Activated naive CD4-positive, alpha-beta T cell treated with anti-CD3 and anti-CD28 coated beads for 36 hours (primary cell): ENCODE data around the gene TCEA2. TPM values are rescaled to one million over a fixed set of nuclear protein-coding genes. Genes with fewer than 3 reads are reported as not detected.
A peak's percentile ranks its signal among the peaks of the same experiment; 100 is the strongest.

Source experiments
- CTCF ChIA-PET: fragments of 350-600 bp; sonication (Branson Sonifier 250); formaldehyde crosslinking; loops from one replicate; lab custom pipeline; 2021; ENCODE audit warnings: antibody characterized with exemption; lab: Charles Lee
- DNase-seq: peaks from one replicate; pipeline ENCODE4 v3.0.0-alpha.2; 2020
- H3K27ac Mint-ChIP-seq: one replicate; pipeline ENCODE4 v1.8.0; 2021; ENCODE audit warnings: mild to moderate bottlenecking, mixed read lengths
- H3K27me3 Mint-ChIP-seq: one replicate; pipeline ENCODE4 v1.8.0; 2021; ENCODE audit warnings: low read depth, mixed read lengths
- H3K36me3 Mint-ChIP-seq: one replicate; pipeline ENCODE4 v1.8.0; 2021; ENCODE audit warnings: low read depth, mixed read lengths
- H3K4me1 Mint-ChIP-seq: one replicate; pipeline ENCODE4 v1.8.0; 2021; ENCODE audit warnings: low read depth, mixed read lengths
- H3K4me3 Mint-ChIP-seq: one replicate; pipeline ENCODE4 v1.8.0; 2021; ENCODE audit warnings: mild to moderate bottlenecking, moderate library complexity, mixed read lengths
- H3K9me3 Mint-ChIP-seq: one replicate; pipeline ENCODE4 v1.8.0; 2021; ENCODE audit warnings: mixed read lengths
- intact Hi-C: fragments of 100-400 bp; cut with micrococcal nuclease; formaldehyde crosslinking; loops from one replicate; pipeline ENCODE4 v1.15.1; 2023
- total RNA-seq, 2 experiments: library from RNA; stranded (reverse); gene quantifications; one replicate each; pipeline ENCODE4 v1.2.3, GENCODE V29; 2021

TCEA2 gene
- total RNA-seq, 2 experiments from 2014 or later, result 16.7 to 18.2 TPM

DNA sequence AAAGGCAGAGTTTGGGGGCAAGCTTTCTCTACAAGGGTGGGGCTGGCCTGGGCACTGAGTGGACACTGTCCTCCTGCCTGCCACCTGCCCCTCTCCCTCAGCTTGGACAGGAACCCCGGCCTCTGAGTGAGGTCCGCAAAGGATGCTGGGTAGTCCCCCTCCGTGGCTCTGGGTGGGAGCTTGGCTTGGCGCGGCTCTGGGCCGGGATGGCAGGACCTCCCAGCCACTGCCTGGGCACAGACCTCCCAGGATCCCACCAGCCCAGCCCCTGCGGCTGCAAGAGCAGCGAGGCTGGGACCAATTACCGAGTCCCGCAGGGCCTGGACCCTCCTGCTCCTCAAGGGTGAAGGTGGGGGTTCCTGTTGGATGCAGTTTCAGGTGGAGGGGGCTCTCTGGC, 10.7 kb upstream of the TCEA2 start:
- intact Hi-C loops, result loop anchor here (10.0 kb wide), 1 partner anchor 268 kb away; no protein-coding TSS in a partner anchor
- CTCF ChIA-PET, result no interaction called here
- Mint-ChIP-seq H3K36me3 (no peaks in the 10 kb centered on the region), H3K27me3 (peaks cover 31% of the 10 kb centered on the region), H3K27ac (no peak overlapping the region), H3K9me3 (no peaks in the 10 kb centered on the region), H3K4me3 (no peak overlapping the region), H3K4me1 (peaks cover 6% of the 10 kb centered on the region)
- no peak for DNase-seq

DNA sequence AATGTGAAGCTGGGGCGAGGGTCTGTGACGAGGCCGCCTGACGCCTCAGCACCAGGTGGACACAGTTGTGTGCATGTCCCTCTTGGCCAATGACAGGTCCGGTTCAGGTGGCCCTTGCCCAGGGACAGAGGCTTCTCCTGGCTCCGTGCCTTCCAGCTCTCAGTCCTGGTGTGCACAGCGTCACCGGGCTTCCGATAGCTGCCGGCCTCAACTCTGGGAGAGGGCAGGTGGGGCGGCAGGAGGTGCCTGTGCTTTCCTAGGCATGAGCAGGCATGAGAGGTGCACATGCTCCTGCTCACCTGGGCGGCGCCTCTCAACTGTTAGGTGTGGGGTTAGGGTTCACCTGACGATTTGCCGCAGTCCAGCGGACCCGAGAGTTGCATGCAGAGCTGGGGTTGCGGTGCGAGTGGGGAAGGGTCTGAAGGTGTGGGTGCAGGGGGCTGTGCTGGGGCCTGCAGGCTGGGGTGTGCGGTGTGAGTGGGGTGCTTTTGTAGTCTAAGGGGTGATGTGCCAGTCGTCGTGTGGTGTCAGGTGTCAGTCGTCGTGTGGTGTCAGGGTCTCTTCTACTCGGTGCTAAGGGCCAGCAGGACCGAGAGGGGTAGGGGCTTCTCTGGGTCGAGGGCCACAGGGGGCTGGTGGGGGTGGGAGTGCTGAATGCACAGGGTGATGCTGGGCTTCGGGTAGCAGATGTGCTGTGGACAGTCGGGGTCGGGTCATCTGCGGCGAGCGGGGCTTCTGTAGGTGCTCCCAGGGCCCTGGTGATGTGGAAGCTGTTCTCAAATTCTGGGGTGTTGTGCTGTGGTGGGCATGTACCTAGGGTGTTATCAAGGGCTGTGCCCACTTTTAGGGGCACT, 9.8 kb upstream of the TCEA2 start:
- Mint-ChIP-seq H3K4me1 (peaks cover 15% of the 10 kb centered on the region), H3K9me3 (no peaks in the 10 kb centered on the region), H3K4me3 (no peak overlapping the region), H3K36me3 (no peaks in the 10 kb centered on the region), H3K27ac (no peak overlapping the region), H3K27me3 (peaks cover 26% of the 10 kb centered on the region)
- DNase-seq, result no peak
- CTCF ChIA-PET, result interaction anchor here (0.8 to 1.9 kb wide), 7 partner anchors 9 to 80 kb away, joined by 3 to 6 read pairs (median 3); partner anchors contain the start of gene C20orf204
- intact Hi-C loops, result loop anchor here (10.0 kb wide), 1 partner anchor 268 kb away; no protein-coding TSS in a partner anchor

DNA sequence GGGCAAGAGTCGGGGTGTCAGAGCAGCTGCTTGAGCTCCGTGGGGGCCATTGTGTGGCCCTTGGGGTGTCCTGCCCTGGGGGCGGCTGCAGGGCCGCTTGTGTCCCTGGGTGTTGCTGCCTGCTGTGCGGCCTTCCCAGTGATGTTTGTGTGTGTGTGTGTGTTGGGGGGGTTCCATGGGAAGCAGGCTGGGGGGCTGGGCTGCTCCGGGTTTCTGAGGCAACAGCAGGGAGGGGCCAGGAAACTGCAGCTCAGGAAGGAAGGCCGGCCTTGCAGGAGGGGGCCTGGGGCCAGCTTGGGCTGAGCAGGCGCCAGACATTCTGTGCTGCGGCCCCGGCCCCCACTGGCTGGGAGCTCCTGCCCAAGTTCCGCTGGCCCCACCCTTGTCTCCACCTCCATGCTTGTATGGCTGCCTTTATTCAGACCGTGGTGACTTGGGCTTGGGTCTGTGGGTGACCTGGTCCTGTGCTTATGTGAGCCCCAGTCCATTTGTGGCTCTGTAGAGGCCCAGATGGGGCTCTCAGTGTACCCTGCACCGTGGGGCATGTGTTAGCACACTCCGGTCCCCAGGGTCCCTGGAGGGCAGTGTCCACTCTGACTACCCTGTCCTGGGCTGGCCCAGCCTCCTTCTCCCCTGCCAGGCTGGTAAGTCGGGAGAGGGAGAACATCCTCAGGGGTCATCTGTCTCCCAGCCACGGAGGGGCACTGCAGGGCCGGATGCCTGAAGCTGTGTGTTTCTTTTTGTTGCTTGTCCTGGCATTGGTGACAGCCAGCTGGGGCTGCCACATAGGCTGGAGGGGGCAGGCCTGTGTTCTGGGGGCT, 8.9 kb upstream of the TCEA2 start:
- Mint-ChIP-seq H3K27ac (no peak overlapping the region), H3K27me3 (peaks cover 24% of the 10 kb centered on the region), H3K9me3 (no peaks in the 10 kb centered on the region), H3K4me1 (peaks cover 17% of the 10 kb centered on the region), H3K4me3 (no peak overlapping the region), H3K36me3 (no peaks in the 10 kb centered on the region)
- CTCF ChIA-PET, result interaction anchor here (0.8 to 1.9 kb wide), 8 partner anchors 8 to 80 kb away, joined by 3 to 6 read pairs (median 3); partner anchors contain the start of gene C20orf204
- no peak for DNase-seq
- intact Hi-C loops, result loop anchor here (10.0 kb wide), 1 partner anchor 269 kb away; no protein-coding TSS in a partner anchor

DNA sequence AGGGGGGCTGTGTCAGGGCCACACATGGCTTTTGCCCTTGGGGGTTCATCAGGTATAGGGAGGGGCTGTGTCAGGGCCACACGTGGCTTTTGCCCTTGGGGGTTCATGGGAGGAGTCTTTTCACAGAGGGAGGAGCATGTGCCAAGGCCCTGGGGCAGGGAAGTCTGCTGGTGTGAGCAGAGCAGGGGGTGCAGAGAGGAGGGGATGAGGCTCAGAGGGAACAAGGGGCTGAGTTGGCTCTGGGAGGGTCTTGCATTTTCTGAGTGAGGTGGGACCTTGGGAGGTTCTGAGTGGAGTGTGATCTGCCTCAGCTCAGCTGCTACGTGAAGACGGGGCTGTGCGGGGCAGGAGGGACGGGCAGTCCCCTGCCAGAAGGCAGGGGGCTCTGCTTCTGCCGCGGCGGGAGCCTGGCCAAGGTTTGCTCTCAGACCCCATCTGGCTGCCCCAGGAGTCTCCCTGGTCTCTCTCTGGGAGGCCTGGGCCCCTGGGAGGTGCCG, 7.6 kb upstream of the TCEA2 start:
- H3K27me3 Mint-ChIP-seq, result peaks cover 19% of the 10 kb centered on the region
- H3K27ac Mint-ChIP-seq, result no peak overlapping the region
- intact Hi-C loops, result loop anchor here (10.0 kb wide), 1 partner anchor 271 kb away; no protein-coding TSS in a partner anchor
- no peak for DNase-seq
- no peak overlapping the region for H3K4me3 Mint-ChIP-seq
- CTCF ChIA-PET, result no interaction called here
- H3K36me3 Mint-ChIP-seq, result no peaks in the 10 kb centered on the region
- peaks cover 17% of the 10 kb centered on the region for H3K4me1 Mint-ChIP-seq
- H3K9me3 Mint-ChIP-seq, result no peaks in the 10 kb centered on the region

DNA sequence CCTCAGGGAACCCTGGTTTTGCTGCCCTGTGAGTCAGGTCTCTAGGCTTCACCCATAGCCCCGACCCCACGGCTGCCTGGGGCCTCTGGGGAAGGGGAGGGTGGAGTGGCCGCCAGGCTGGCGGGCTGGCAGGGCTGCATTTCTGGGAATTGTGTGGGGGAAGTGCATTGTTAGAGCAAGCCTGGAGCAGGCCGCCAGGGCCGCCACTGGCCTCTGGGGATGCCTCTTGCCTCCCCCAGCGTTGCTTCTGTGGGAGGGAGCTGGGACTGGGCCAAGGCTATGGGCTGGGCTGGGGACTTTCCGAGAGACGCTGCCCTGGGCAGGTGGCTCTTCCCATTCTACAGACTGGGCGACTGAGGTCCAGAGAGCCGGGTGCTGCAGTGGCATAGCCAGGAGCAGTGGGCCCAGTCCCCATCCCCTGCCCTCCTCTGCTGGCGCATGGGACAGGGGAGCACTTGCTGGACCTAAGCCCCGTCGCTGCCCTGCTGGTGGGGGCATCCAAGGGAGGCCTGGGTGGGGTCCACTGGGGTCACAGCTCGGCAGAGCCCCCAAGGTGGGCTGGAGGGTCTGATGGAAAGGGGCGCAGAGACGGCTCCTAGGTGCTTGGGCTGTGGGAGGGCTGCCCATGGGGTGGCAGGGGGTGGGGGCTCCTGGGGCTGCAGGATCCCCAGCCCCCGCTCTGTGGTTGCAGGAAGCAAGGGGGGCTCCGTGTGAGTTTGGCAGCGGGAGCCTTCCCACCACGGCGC, 6.9 kb upstream of the TCEA2 start:
- intact Hi-C loops, result loop anchor here (10.0 kb wide), 1 partner anchor 271 kb away; no protein-coding TSS in a partner anchor
- DNase-seq, result no peak
- peaks cover 12% of the 10 kb centered on the region for H3K27me3 Mint-ChIP-seq
- CTCF ChIA-PET, result no interaction called here
- no peaks in the 10 kb centered on the region for H3K36me3 Mint-ChIP-seq
- peaks cover 17% of the 10 kb centered on the region for H3K4me1 Mint-ChIP-seq
- H3K9me3 Mint-ChIP-seq, result no peaks in the 10 kb centered on the region
- no peak overlapping the region for H3K4me3 Mint-ChIP-seq
- no peak overlapping the region for H3K27ac Mint-ChIP-seq

DNA sequence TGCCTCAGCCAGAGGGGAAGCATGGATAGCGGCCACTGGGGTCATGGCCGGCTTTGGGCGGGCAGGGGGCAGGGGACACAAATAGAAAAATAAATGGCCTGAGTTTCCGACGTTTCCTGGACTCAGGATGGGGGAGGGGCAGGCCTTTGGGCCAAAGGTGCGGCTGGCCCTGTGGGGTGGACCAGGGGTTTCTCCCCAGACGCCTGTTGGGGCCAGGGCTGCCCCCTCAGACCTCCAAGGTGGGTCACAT, 6.4 kb upstream of the TCEA2 start:
- H3K4me3 Mint-ChIP-seq, result no peak overlapping the region
- H3K27ac Mint-ChIP-seq, result no peak overlapping the region
- H3K4me1 Mint-ChIP-seq, result peaks cover 17% of the 10 kb centered on the region
- H3K9me3 Mint-ChIP-seq, result no peaks in the 10 kb centered on the region
- no peaks in the 10 kb centered on the region for H3K36me3 Mint-ChIP-seq
- H3K27me3 Mint-ChIP-seq, result peaks cover 11% of the 10 kb centered on the region
- intact Hi-C loops, result loop anchor here (10.0 kb wide), 1 partner anchor 272 kb away; no protein-coding TSS in a partner anchor
- DNase-seq, result no peak
- CTCF ChIA-PET, result interaction anchor here (1.4 kb wide), 1 partner anchor 22 kb away, joined by 5 read pairs; no protein-coding TSS in a partner anchor

DNA sequence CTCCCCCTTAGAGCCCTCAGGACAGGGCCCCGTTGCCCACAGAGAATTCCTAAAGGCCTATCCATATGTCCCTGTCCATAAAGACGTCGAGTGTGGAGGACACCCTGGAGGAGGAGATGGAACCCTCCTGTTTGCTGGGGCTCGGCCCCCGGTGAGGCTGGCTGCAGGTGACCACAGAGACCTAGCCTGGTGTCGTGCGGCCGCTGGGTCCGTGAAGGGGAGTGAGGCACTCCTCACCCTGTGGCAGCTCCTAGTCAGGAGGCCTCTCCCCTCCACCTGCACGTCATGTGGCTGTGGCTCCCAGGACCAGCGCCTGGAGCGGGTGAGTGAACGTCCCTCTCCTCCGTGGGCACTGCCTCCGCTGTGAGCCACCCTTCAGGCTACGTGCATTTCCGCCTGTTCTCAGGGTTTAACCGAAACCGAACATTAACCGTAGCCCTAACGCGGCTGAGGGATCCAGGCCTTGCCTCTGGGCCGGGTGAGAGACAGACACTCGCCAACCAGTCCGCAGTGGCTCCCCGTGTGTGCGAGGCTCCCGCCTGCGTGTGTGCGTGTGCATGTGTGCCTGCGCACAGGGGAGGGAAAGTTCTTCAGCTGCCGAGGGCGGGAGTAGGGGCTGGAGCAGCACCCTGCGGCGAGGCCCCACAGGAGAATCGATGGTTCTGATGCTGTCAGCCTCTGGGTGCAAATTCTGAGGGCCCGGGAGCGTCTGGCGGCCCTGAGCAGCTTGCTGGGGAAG, 5.9 kb upstream of the TCEA2 start:
- H3K27me3 Mint-ChIP-seq, result peaks cover 6% of the 10 kb centered on the region
- CTCF ChIA-PET, result interaction anchor here (0.7 to 1.8 kb wide), 8 partner anchors 16 to 518 kb away, joined by 3 to 16 read pairs (median 4); partner anchors contain the start of gene PRPF6
- intact Hi-C loops, result loop anchor here (1.0 to 10.0 kb wide), 4 partner anchors 18 to 519 kb away; no protein-coding TSS in a partner anchor
- H3K4me3 Mint-ChIP-seq, result peak overlapping the region; percentile 56
- no peaks in the 10 kb centered on the region for H3K36me3 Mint-ChIP-seq
- no peaks in the 10 kb centered on the region for H3K9me3 Mint-ChIP-seq
- DNase-seq, result no peak
- no peak overlapping the region for H3K27ac Mint-ChIP-seq
- peaks cover 19% of the 10 kb centered on the region for H3K4me1 Mint-ChIP-seq

DNA sequence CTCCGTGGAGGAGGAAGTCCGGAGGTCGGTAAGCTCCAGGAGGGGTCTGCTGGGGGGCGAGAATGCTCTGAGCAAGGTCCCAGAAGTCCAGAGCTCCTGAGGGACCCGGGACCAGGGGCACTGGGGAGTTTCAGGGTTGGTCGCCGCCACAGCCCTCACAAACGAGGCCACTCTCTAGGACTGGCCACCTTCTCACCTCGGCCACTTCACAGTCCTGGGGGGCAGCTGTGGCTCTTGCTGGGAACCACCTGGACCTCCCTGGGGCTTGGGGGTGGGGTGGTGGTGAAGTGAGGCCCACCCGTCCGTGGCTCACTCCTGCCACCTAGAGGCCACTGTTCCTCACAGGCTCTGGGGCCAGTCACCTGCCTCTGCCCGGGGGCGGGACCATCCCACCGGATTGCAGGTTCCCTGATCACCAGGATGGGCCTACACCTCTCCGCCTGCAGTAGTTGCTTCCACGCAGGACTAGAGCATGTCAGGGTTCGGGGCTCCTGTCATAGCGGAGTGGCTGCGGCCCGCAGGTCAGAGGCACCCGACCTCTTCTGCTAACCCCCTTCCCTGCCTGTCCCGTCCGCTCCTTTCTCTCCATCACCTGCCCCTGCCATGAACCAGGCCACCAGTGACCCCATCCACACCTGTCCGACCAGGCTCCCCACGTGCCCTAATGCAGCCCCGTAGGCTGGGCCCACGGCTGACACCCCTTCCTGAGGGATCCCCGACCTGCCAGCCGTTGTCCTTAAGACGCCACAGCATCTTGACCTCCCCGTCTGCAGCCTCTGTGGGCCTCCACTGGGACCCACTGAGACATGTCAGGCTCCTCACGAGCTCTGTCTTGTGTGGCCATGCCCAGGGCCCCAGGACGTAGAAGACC, 5.1 kb upstream of the TCEA2 start:
- intact Hi-C loops, result loop anchor here (1.0 to 10.0 kb wide), 4 partner anchors 19 to 520 kb away; no protein-coding TSS in a partner anchor
- peaks cover 19% of the 10 kb centered on the region for H3K4me1 Mint-ChIP-seq
- no peak overlapping the region for H3K27ac Mint-ChIP-seq
- CTCF ChIA-PET, result interaction anchor here (0.7 to 1.8 kb wide), 8 partner anchors 17 to 519 kb away, joined by 3 to 16 read pairs (median 4); partner anchors contain the start of gene PRPF6
- H3K27me3 Mint-ChIP-seq, result peaks cover 5% of the 10 kb centered on the region
- DNase-seq, result peak; percentile 90
- H3K36me3 Mint-ChIP-seq, result no peaks in the 10 kb centered on the region
- no peaks in the 10 kb centered on the region for H3K9me3 Mint-ChIP-seq
- peak overlapping the region; percentile 56 for H3K4me3 Mint-ChIP-seq

DNA sequence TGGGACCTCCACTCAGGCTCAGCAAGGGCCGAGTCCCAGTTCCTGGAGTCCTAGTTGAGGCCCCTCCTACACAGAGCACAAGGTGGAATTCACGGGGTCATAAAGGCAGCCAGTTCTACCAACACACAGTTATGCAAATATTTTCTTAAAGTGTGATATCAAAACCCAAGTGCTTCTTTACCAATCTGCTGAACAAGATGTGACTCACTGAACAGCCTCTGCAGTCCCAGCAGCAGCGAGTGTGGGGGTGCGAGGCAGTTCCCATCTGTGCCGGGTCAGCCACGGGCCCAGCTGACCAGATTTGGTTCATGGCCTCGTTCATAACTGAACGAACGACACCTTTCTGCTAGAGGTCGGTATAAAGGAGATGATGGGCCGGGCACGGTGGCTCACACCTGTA, 4.5 kb upstream of the TCEA2 start:
- no peak overlapping the region for H3K4me3 Mint-ChIP-seq

DNA sequence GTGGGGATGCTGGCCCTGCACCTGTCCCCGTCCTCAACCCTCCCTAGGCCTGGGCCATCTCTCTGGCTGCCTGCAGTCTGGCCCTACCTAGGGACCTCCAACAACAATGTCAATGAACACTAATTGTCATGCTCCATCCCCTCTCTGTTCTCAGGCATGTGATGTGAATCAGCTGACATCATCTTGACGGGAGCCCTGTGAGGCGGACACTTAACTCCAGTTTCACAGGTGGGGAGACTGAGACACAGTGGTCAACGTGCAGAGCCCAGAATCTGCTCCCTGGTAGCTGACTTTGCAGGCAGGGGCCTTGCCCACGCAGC, 762 bp upstream of the TCEA2 start:
- no peaks in the 10 kb centered on the region for H3K36me3 Mint-ChIP-seq

More for the DNA sequence above, 4.5 kb upstream of the TCEA2 start:
- Mint-ChIP-seq H3K4me1 (peaks cover 15% of the 10 kb centered on the region), H3K36me3 (no peaks in the 10 kb centered on the region), H3K27me3 (no peaks in the 10 kb centered on the region), H3K27ac (no peak overlapping the region), H3K9me3 (no peaks in the 10 kb centered on the region)
- no peak for DNase-seq
- CTCF ChIA-PET, result interaction anchor here (1.8 kb wide), 1 partner anchor 78 kb away, joined by 9 read pairs; the partner anchor contains the start of gene PRPF6
- intact Hi-C loops, result loop anchor here (10.0 kb wide), 1 partner anchor 274 kb away; no protein-coding TSS in a partner anchor

More for the DNA sequence above, 762 bp upstream of the TCEA2 start:
- no peaks in the 10 kb centered on the region for H3K9me3 Mint-ChIP-seq
- H3K27ac Mint-ChIP-seq, result no peak overlapping the region
- DNase-seq, result no peak
- peaks cover 49% of the 10 kb centered on the region for H3K4me1 Mint-ChIP-seq
- peak overlapping the region; percentile 89 for H3K4me3 Mint-ChIP-seq
- intact Hi-C loops, result loop anchor here (10.0 kb wide), 1 partner anchor 407 kb away; the partner anchor contains the start of genes RTEL1 and STMN3
- no peaks in the 10 kb centered on the region for H3K27me3 Mint-ChIP-seq
- CTCF ChIA-PET, result interaction anchor here (0.6 to 1.4 kb wide), 6 partner anchors 8 to 222 kb away, joined by 3 to 5 read pairs (median 3); partner anchors contain the start of genes PRPF6 and RGS19
